OCI-LY7 (cell line): Measurements from ENCODE around the gene TMEM164.

Source experiments
- CTCF ChIP-seq: fragments of 200-600 bp; sonication (generic); conservative IDR thresholded peaks from 2 replicates; pipeline ENCODE4 v1.5.1; 2014; ENCODE audit warnings: mild to moderate bottlenecking, antibody characterized with exemption, low read length, moderate library complexity, mixed read lengths
- EZH2phosphoT487 ChIP-seq: fragments of 200-600 bp; sonication (generic); IDR thresholded peaks from 2 replicates; pipeline ENCODE4 v1.6.1; 2018; ENCODE audit warnings: low read depth, borderline replicate concordance, mild to moderate bottlenecking, mixed run types, antibody characterized with exemption, low read length, moderate library complexity, mixed read lengths

- TF ChIP-seq CTCF (no peak), EZH2phosphoT487 (no peak)
Observed at GRCh38 chrX:110037178-110037577, 34.3 kb downstream of the TMEM164 start.
